AG20443 (cell line): ENCODE results near the gene PLD5.
A peak's percentile ranks its signal among the peaks of the same experiment; 100 is the strongest.
"Not testable (repeated sequence)": the region's sequence is repeated elsewhere in the genome, so short reads cannot be mapped to it uniquely, and the experiment has no call there.

Experiments
- DNase-seq: peaks from one replicate; pipeline ENCODE4 v3.0.0; 2012; ENCODE audit warnings: low spot score, mixed read lengths

PLD5 gene

DNA sequence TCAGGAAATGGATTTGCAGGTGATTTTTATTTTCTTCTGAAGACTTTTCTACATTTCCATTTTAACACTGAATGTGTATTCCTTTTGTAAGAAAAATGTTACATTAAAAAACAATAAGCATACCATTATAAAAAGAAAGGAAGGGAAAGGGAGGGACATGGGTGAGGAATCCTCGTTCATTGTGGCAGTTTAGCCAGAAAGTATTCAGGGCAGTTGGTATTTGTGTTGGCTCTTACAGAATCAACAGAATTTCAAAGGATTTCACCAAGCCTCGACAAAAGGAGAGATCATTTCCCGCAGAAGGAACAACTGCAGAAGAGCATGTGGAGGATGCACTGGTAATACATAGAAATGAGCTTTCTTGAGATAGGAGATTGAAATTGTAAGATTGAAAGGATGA is 35.0 kb downstream of the PLD5 start:
- no peak for DNase-seq

DNA sequence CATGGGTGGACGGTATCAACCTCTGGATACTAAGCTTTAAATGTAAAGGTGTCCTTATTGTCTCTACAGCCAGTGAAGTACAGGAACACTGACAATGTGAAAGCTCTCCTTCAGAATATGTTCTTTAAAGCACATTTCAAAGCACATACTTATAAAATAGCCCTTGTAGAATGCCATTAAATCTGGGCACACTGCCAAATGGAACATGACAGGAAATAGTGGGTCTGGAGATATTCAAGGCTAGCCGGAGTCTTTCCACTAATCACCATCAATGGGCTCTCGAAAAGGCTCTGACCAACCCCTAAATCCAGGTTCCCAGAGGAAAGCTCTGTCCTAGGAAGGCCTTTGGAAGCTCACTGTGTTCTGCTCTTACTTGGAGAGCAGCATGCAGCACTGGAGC is 46.6 kb downstream of the PLD5 start:
- no peak for DNase-seq

DNA sequence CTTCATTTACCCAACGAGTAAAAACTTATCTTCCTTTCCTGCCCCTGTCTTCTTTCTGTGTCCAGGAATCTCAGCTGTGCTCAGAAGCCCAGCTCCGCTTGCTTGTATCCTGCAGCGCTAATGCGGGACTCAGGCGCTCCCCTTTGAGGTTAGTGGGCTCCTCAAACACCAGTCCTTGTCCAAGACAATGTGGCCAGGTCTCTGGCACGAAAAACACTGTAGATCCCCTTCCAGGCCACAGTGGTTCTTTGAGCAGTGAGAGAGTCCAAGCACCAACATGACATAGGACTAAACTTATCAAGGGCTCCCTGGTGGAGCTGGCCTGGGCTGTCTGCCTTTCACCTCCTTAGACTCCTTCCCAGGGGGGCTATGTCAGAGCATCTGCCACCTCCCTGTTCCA is 53.7 kb downstream of the PLD5 start:
- DNase-seq: no peak

- DNase-seq: no peak
These were observed 55.7 kb downstream of the PLD5 start for GRCh38 chr1:242468784-242469183.

GRCh38 chr1:242467556-242468145 is 56.8 kb downstream of the PLD5 start:
- DNase-seq: peak; percentile 68

- no peak for DNase-seq
These were observed 61.6 kb downstream of the PLD5 start for GRCh38 chr1:242462867-242463266.

- DNase-seq: not testable (repeated sequence)
These were observed 64.8 kb downstream of the PLD5 start for GRCh38 chr1:242459740-242460139.

DNA sequence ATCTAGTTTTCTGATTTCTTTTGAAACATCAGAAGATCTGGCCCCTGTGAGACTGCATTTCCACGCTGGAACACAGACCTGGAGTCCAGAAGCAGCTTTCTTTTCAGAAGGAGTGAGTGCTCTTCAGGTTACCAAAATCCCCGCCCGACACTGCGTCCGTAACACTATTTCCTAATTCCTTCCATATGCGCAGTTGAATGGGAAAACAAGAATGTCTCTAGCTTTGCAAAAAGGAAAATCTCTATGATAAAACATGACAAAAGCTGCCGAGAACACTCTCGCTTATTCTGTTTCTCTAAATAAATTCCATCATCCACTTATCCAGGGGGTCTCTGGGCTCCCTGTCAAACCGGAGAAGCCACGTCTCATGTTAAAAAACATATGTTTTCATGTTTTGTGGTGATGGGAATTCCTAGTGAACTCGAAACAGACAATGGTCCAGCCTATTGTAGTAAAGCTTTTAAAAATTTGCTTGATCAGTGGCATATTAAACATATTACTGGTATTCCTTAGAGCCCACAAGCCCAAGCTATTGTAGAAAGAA is 67.7 kb downstream of the PLD5 start:
- DNase-seq: peak; percentile 9

DNA sequence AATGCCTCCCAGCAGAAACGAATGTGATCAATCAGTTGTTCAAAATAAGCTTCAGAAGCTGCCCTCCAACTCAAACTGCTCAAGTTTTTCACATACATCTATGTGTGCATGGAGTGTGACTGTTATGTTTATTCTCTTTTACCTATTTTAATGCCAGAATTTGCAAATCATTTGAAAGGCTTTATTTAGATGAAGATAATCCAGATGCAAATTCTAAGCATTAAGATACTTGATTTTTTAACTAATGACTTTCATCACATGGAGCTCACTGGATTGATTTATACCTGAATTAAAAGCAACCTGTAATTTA is 69.5 kb downstream of the PLD5 start:
- DNase-seq: no peak

DNA sequence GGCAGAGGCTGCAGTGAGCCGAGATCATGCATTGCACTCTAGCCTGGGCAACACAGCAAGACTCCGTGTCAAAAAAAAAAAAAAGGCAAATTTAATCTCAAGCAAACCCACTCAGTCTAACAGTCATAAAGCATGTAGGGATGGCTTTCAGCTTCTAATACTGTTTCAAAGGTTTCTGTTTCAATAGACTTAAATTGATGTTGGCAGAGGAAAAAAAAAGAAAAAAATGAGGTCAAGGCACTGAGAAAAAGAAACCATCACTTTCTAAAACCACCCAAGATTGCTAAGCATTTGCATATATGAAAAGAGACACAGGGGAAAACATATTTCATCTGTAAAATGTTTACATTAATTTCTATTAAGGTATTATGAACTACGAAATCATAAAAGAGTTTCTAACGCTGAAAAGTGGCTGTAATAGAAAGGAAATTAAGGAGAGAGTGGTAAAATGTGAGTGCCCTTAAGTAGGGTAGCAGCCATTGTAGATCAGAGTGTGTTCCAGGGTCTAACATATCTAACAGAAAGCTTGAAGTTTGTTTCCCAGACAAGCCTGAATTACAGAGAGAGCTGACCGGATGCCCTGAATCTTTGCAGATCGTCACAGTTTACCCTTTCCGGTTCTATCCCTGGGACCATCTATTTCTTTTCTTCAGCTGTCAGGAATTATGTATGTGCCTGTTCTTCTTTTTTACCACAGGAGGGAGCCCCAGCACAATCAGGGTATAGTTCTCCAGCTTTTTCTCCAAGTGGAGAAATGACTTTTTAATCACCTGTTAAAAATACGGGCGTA is 70.0 kb downstream of the PLD5 start:
- peak; percentile 65 for DNase-seq

GRCh38 chr1:242452573-242452972 is 71.9 kb downstream of the PLD5 start:
- DNase-seq: no peak

DNA sequence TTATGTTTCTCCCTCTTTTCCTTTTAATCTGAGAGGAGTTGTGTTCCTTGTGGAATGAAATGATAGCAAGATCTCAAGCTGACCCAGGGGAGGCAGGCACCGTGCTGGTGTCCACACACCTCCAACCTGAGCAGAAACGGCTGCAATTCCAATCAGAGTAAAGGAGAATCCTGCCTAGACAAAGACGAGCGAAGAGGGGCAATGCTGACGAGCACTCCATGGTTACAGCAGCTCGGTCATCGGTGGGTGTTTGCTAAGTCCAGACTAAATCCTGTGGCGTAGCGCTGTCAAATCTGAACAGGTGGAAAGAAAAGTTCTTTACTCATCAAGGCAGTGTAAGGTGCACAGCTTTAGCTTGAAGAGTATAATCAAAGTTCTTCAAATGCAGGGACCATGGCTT is 74.8 kb downstream of the PLD5 start:
- DNase-seq: no peak

GRCh38 chr1:242448910-242449645 is 75.4 kb downstream of the PLD5 start:
- no peak for DNase-seq

- no peak for DNase-seq
These were observed 76.8 kb downstream of the PLD5 start for GRCh38 chr1:242447689-242448088.

GRCh38 chr1:242440757-242441156 is 83.7 kb downstream of the PLD5 start:
- no peak for DNase-seq

- DNase-seq: no peak
These were observed 89.3 kb downstream of the PLD5 start for GRCh38 chr1:242435200-242435599.

DNA sequence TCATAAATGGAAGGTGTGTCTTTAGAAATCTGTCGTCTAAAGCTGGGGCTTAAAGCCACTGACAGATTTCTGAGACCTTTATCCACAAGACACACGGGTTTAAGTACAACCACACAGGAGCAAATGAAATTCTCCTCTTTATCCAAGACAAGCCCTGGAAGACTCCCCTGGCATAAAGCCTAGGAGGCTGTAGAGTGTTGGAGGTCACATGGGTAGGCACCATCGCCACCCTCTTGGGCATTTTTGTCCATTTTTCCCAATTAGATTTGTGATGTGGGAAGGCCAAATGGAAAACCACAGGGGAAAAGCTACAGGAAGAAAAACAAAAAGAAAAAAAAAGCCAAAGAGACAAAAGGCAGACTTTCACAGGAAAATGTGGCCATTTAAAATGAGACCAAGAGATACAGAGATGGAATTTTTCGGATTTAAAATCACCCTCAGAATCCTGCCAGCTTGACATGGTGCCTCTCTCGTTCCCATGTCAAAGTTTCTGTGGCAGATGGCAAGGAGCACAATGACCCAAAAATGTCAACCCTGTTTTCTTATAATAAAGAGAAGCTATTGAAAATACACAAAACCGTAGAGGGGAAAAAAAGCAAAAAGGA is 91.9 kb downstream of the PLD5 start:
- DNase-seq: no peak

DNA sequence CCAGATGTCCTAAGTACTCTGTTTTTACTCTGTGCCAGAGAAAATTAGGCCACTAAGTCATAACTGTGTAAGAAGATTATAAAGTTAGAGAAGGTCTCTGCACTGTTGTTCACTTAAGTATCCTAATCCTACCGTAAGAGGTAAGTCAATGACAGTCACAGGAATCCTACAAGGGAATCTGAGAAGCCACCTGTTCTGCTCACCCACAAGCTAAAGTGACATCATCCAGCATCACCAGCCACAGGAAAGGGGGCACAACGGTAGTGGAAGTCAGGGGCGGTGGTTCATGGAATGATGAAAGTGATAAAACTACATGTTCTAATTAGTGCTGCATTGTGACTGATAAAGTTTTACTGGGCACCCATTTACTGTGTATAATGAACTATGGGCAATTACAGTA is 92.7 kb downstream of the PLD5 start:
- DNase-seq: no peak

DNA sequence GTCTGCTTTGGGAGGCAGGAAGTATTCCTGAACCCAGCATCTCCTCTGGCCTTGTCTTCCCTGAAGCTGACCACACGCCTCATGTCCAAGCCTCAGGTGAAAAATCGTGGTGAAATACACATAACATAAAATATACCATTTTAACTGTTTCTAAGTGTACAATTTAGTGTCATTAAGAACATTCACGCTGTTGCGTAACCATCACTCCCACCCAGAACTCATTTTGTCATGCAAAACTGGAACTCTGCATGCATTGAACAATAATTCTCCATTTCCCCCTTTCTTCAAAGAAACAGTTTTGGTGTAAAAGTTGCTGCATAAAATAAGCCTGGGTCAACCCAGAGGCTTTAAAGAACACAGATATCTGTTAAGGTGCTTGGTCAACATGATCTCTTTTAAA is 93.5 kb downstream of the PLD5 start:
- DNase-seq: no peak

GRCh38 chr1:242428399-242429190 is 95.9 kb downstream of the PLD5 start:
- no peak for DNase-seq

GRCh38 chr1:242427519-242427918 is 97.0 kb downstream of the PLD5 start:
- DNase-seq: no peak
